Upper lobe of left lung (tissue), 6 donors: ENCODE data around the gene PHLDA1. TPM values are rescaled to one million over a fixed set of nuclear protein-coding genes. Genes with fewer than 3 reads are reported as not detected.

ENCODE experiments used
- ATAC-seq, 2 donors: fragments of 200-7000 bp; cut with Tn5 transposase; one replicate each; pipeline ENCODE4 v1.9.1; 2022; ENCODE audit warnings: mild to moderate bottlenecking in 2 of 2, moderate library complexity in 2 of 2; ENCODE audit not compliant: low FRiP score in 2 of 2
- DNase-seq, 2 donors: peaks; one replicate each; pipeline ENCODE4 v3.0.0-alpha.2; 2019 to 2020
- H3K27ac ChIP-seq, 4 donors: fragments of 200-600 bp; sonication (generic); one replicate each; pipeline ENCODE4 v1.5.1; 2016 to 2019
- H3K27me3 ChIP-seq, 4 donors: fragments of 200-600 bp; sonication (generic); one replicate each; pipeline ENCODE4 v1.5.1; 2017 to 2019
- H3K36me3 ChIP-seq, 4 donors: fragments of 200-600 bp; sonication (generic); one replicate each; pipeline ENCODE4 v1.5.1; 2016 to 2019
- H3K4me1 ChIP-seq, 4 donors: fragments of 200-600 bp; sonication (generic); one replicate each; pipeline ENCODE4 v1.5.1; 2018 to 2019
- H3K4me3 ChIP-seq, 4 donors: fragments of 200-600 bp; sonication (generic); one replicate each; pipeline ENCODE4 v1.5.1; 2017 to 2019; ENCODE audit warnings: mild to moderate bottlenecking in 2 of 4, moderate library complexity in 1 of 4
- H3K9me3 ChIP-seq, 4 donors: fragments of 200-600 bp; sonication (generic); one replicate each; pipeline ENCODE4 v1.5.1; 2018 to 2019
- EP300 ChIP-seq, 4 donors: sonication (generic); formaldehyde crosslinking; IDR thresholded peaks; one replicate each; pipeline ENCODE4 v1.5.1; 2017; ENCODE audit warnings: antibody characterized with exemption in 4 of 4, control low read depth in 2 of 4
- POLR2A ChIP-seq, 4 donors: fragments of 450-650 bp; IDR thresholded peaks; one replicate each; pipeline ENCODE4 v1.5.1; 2016 to 2017; ENCODE audit warnings: antibody characterized with exemption in 4 of 4, mild to moderate bottlenecking in 2 of 4
- POLR2AphosphoS5 ChIP-seq, 2 donors: sonication (generic); formaldehyde crosslinking; IDR thresholded peaks; one replicate each; pipeline ENCODE4 v1.5.1; 2017; ENCODE audit warnings: antibody characterized with exemption in 2 of 2
- WGBS, 2 donors: methylation state at CpG; one replicate each; pipeline ENCODE4 v1.1.5; 2017 to 2018; 5-methylcytosine and 5-hydroxymethylcytosine counted together
- total RNA-seq, 6 donors: library from RNA; depleted of rRNA in 4 of 6; stranded (reverse); fragments of >200 nt in 4 of 6; gene quantifications; one replicate each; pipeline versions ENCODE4 v1.1.0 to v1.2.1, GENCODE V29; 2016 to 2021
- TF ChIP-seq, protein P1 (sequence below), 6 experiments: fragments of 450-650 bp in 4 of 6; fragments of 200-600 bp in 2 of 6; sonication (generic) in 2 of 6; IDR thresholded peaks; one replicate each; pipeline ENCODE4 v1.5.1; 2016 to 2019; ENCODE audit warnings: antibody characterized with exemption in 6 of 6
- donor health status: DM: no; HTN: no; CAD: no; lungs with moderate emphysema.
- donor health status: DM: no; HTN: yes; CAD: no; lungs with severe emphysema.

The PHLDA1 gene
- total RNA-seq, 6 donors from 2014 or later: 5.2 to 31.2 (median 14.0) TPM

DNA sequence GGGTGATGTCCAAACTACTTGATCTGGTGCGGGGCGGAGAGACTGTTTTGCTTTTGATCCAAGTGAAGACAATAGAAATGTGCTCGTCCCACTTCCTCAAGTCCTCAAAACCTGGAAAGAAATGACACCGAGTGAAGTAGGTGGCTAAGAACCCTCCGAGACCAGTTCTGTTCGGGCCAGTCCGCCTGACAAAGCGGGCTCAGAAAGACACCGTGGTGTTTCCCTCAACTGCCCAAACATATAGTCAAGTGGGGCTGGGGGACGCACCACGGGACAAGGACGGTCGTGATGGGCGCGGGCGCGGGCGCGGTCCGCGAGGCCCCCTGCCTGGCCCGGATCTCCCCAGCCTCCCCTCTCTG lies 1.6 kb downstream of the PHLDA1 start:
- Histone ChIP-seq H3K27me3 (no peaks in the 10 kb centered on the region), H3K9me3 (no peaks in the 10 kb centered on the region), H3K27ac (peak overlapping the region; percentile 94 to 99 (median 98)), H3K4me1 (peaks cover 13 to 52% (median 29%) of the 10 kb centered on the region in 4 donors), H3K4me3 (peak overlapping the region; percentile 66 to 80 (median 71)), H3K36me3 (peaks cover 0 to 5% (median 0%) of the 10 kb centered on the region in 4 donors)
- no peak for ATAC-seq
- WGBS, 2 donors: 2 to 3% methylated on average over 19 to 21 of the region's 22 CpGs
- peak in 1 of 2 donors; percentile 85 for DNase-seq
- TF ChIP-seq EP300 (IDR thresholded peaks at IDR 0.05) (no peak), POLR2AphosphoS5 (IDR thresholded peaks at IDR 0.05) (peak; percentile 25 to 38), POLR2A (IDR thresholded peaks at IDR 0.05) (peak in 1 of 4 donors; percentile 39)
- TF ChIP-seq, protein P1, sequence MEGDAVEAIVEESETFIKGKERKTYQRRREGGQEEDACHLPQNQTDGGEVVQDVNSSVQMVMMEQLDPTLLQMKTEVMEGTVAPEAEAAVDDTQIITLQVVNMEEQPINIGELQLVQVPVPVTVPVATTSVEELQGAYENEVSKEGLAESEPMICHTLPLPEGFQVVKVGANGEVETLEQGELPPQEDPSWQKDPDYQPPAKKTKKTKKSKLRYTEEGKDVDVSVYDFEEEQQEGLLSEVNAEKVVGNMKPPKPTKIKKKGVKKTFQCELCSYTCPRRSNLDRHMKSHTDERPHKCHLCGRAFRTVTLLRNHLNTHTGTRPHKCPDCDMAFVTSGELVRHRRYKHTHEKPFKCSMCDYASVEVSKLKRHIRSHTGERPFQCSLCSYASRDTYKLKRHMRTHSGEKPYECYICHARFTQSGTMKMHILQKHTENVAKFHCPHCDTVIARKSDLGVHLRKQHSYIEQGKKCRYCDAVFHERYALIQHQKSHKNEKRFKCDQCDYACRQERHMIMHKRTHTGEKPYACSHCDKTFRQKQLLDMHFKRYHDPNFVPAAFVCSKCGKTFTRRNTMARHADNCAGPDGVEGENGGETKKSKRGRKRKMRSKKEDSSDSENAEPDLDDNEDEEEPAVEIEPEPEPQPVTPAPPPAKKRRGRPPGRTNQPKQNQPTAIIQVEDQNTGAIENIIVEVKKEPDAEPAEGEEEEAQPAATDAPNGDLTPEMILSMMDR (IDR thresholded peaks at IDR 0.05): no peak

DNA sequence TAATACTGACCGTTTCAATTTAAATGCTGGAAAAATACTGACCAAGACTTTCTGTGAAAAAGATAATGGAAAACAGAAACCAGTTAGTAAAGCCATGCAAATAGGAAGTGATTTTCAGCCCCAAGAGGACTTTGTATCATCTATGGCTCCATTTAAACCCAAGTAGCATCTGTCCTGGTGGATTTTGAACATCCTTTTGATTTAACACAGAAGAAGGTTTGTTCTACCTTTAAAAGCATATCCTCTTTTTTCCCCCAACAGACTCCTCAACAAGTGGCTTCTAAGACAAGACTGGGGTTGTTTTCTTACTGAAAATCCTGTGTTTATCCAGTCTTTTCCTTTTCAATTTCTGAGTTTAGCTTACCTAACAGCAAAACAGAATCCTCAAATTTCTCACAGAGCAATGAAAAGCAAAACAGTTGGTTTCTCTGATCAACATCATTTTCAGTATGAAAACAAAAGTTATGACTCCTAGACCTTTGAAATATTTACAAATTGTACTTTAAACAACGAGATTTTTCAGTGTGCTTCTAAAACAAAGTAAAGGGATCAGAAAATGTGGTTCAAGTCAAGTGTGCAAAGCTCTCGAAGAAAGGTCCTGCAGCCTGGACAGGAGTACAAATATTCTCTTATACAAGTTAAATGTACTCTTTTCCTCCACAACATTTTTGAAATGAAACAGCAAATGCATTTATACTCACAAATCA lies 2.9 kb downstream of the PHLDA1 start:
- peak overlapping the region; percentile 40 to 99 (median 96) for H3K27ac ChIP-seq
- no peak for TF ChIP-seq POLR2AphosphoS5 (IDR thresholded peaks at IDR 0.05)
- no peak for TF ChIP-seq POLR2A (IDR thresholded peaks at IDR 0.05)
- TF ChIP-seq, protein P1 (IDR thresholded peaks at IDR 0.05): no peak
- no peak for TF ChIP-seq EP300 (IDR thresholded peaks at IDR 0.05)
- no peak for DNase-seq
- no peak for ATAC-seq
- no peaks in the 10 kb centered on the region for H3K27me3 ChIP-seq
- peaks cover 13 to 52% (median 29%) of the 10 kb centered on the region in 4 donors for H3K4me1 ChIP-seq
- peak overlapping the region in 3 of 4 donors; percentile 66 to 73 (median 69) for H3K4me3 ChIP-seq
- peaks cover 0 to 5% (median 0%) of the 10 kb centered on the region in 4 donors for H3K36me3 ChIP-seq
- 51 to 53% methylated on average over 3 of the region's 3 CpGs for WGBS, 2 donors
- no peaks in the 10 kb centered on the region for H3K9me3 ChIP-seq

DNA sequence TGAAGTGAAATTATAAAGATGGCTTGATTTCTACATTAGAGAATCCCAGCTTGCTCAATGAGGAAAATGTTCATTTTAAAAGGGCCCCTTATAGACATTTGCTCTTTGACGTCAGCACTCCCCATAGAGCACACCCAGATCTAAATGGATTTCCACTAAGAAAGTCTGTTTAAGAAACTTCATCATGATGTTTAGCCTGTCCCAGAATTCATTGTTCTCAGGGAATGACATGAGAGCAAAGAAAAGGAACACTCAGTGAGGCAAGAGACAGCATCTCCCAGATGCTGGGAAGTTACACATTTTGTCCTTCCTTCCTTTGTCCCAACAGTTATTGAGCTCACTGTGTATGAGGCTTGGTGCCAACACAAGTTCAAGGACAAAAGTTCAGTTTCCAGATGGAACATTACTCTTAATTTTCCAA lies 4.9 kb downstream of the PHLDA1 start:
- WGBS, 2 donors: 54 to 62% methylated on average over 1 of the region's 1 CpG
- ATAC-seq: no peak

DNA sequence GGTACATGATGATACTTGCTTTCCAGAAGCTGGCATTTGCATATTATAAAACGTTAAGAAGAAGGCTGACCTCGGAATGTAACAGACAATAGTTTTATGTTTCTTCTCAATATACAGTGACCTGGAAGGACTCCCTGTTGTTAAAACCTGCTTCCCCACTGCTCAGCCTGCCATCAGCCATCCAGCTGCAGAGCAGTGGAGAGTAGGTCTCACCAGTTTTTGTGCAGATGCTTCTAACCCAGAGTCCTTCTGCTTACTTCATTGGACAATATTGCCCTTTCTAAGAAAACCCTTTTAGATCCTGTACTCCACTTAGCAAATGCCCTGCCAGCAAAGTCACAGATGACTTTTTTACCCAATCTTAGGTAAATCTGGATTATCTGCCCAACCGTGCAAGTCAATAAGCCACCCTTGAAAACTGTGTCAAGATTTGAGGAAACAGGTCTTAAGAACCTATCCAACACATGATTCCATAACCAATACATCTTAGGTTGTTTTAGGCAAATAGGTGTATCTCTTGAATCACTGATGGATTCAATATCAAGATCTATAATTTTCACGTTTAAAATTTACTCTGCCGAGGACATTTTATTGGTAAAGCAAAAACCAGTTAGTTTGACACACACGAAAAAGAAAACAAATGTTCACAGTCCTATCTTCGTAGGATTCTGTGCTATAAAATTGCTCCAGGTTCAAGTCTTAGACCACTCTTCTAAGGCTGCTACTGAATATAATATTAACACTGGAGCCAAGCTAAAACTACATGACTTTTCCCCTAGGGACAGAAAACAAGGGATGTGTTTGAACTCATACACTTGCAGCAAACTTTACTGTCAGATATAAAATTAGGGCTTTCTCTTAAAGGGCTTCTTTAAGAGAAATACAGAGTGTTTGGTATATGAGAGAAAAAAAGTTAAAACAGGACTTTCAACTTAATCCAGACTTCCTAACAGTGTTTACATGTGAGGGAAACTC lies 5.7 kb downstream of the PHLDA1 start:
- Histone ChIP-seq H3K4me1 (peaks cover 18 to 40% (median 25%) of the 10 kb centered on the region in 4 donors), H3K36me3 (peaks cover 0 to 5% (median 0%) of the 10 kb centered on the region in 4 donors), H3K4me3 (no peak overlapping the region), H3K9me3 (no peaks in the 10 kb centered on the region), H3K27me3 (no peaks in the 10 kb centered on the region), H3K27ac (peak overlapping the region; percentile 54 to 99 (median 64))
- ATAC-seq (no peak), DNase-seq (no peak)
- WGBS, 2 donors: 82 to 84% methylated on average over 7 of the region's 7 CpGs
- TF ChIP-seq, protein P1 (IDR thresholded peaks at IDR 0.05): no peak
- TF ChIP-seq POLR2AphosphoS5 (IDR thresholded peaks at IDR 0.05) (no peak), EP300 (IDR thresholded peaks at IDR 0.05) (no peak), POLR2A (IDR thresholded peaks at IDR 0.05) (no peak)

More for the DNA sequence above, 4.9 kb downstream of the PHLDA1 start:
- peak overlapping the region; percentile 54 to 99 (median 64) for H3K27ac ChIP-seq
- no peaks in the 10 kb centered on the region for H3K9me3 ChIP-seq
- peaks cover 13 to 37% (median 20%) of the 10 kb centered on the region in 4 donors for H3K4me1 ChIP-seq
- no peak overlapping the region for H3K4me3 ChIP-seq
- peaks cover 0 to 5% (median 0%) of the 10 kb centered on the region in 4 donors for H3K36me3 ChIP-seq
- DNase-seq: no peak
- TF ChIP-seq POLR2A (IDR thresholded peaks at IDR 0.05) (no peak), POLR2AphosphoS5 (IDR thresholded peaks at IDR 0.05) (peak; percentile 68 to 92), EP300 (IDR thresholded peaks at IDR 0.05) (peak; percentile 35 to 98 (median 87))
- TF ChIP-seq, protein P1 (IDR thresholded peaks at IDR 0.05): no peak
- H3K27me3 ChIP-seq: no peaks in the 10 kb centered on the region
